NCI-H2081 treated with DMSO at 0.1 percent for 48 hours (cell line): ENCODE results near the gene FSTL4.

Source experiments
- DNase-seq: peaks from one replicate; lab custom pipeline; 2025; lab: John Stamatoyannopoulos, UW

Gene FSTL4

DNA sequence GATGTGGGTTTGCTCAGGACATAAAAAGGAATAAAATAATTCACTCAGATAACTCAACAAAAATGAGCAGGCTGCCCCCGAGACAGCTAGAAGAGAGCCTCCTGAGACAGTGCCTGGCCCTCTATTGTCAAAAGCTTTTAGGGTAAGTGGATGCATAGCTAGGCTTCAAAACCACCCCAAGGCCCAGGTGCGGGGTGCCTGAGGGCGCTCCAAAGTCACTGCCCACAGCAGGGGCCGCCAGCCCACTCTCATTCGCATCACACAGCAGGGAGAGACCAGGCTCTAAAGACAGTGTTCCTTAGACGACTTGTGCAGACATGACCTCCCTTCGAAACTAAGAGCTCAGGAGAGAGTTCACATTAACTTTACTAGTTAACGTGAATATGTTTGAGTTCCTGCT, 271.5 kb downstream of the FSTL4 start:
- DNase-seq = no peak

DNA sequence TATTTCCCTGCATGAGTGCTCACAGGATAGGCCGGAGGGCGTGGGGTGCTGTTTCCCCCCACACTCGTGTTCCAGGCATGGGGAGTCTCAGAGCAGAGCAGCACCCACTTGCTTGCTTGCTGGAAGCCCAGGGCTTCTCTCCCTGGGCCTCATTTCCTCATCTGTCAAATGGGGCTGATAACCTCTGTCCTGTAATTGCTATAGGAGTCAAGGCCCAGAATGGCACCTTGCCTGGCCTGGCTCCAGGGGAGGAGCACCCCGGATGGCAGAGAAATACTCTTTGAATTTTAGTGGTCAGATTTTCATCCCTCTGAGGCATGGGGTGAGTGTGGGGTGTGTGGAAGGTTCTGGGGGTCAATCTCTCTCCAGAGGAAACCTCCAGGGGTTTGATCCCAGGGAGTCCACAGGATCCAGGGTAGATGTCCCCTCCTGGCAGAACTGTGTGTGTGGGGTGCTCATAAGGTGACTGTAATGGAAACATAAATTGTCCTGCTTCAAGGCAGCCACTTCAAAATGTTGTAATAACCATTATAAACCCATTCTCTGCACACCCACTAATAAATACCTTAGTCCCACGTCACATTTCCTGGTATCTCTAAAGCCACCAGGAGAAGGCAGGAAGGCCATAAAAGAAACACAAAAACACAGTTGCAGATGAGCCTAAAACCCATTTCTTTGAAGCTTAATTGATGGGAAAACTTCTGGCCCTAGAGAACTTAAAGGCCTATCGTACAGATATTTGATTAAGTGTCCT, 272.2 kb downstream of the FSTL4 start:
- no peak for DNase-seq

DNA sequence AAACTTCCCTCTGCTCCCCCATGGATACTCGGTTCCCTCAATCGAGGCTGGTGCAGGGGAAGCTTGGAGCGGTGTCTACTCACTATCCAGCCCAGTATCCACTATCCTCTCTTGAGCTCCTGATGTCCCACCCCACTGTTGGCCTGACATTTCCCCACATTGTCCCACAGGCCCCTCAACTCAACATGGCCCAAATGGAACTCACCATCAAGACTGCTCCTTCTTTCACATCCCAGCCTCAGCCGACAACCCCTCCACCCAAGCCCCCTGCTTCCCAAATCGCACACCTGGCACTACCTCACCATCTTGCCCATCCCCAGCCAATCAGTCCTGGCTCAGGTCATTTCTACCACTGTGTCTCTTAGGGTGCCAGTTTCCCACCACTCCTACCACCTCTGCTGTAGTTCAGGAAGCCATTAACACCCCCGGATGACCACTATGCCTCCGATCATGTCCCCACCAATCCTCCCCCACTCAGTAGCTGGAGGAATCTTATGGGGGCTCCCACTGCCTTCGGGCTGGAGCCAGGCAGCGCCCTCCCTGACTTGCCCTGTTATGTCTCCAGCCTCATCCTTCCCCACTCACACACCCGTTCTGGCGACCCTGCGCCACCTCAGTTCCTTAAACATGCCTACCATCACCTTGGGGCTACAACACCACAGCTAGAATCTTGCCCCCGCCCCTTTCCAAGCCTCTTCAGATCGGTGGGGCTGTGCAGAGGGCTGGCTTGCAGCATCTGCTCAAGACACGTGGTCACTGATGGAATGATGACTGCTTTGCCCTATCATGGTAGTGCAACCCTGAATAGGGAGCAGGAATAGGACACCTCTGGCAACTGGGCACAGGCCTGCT, 273.6 kb downstream of the FSTL4 start:
- DNase-seq = no peak

DNA sequence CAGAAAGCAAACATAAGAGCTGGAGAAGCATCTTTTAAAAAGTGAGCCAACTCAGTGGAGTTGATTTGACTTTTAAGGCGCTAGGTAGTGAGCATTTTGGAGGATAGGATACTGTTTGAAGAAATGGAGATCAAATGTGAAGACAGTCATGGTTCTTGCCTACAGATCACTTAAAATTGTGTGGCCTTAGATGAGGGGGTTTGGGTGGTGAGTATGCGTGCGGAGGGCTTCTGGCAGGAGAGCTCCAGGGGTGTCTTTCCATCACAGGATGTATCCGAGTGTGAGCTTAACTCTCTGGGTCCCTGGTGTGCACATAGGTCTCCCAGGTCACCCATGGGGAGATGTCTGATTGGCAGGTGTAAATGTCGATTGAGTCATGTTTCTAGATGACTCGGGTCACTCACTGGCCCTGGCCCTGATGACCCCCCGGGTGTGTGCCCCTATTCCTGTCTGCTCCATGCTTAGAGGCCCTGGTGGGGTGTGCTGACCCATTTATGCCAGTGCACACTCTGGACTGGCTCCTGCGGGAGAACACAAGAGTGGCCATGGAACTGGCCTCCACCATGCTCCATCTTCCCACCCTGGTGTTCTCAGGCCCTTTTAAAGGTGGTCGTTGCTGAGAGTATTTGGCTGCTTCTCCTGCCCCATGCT, 274.4 kb downstream of the FSTL4 start:
- DNase-seq = no peak

DNA sequence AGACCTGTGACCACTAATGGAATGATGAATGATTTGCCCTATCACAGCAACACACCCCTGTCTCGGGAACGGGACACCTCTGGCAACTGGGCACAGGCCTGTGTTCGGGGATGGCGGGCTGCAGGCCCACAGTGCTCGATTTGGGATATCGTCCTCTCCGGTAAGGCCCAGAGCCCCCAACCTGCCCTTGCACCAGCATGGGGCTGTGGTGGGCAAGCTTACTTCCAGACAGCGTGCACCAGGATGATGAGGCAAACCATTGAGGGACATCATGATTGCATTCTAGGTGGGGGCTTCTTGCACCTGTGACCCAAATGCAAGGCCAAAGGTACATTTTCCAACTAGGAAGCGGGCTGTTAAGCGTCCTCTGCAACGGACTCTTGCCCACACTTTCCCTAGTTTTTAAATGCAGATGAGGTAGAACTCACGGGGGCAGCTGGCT, 275.4 kb downstream of the FSTL4 start:
- DNase-seq = no peak

DNA sequence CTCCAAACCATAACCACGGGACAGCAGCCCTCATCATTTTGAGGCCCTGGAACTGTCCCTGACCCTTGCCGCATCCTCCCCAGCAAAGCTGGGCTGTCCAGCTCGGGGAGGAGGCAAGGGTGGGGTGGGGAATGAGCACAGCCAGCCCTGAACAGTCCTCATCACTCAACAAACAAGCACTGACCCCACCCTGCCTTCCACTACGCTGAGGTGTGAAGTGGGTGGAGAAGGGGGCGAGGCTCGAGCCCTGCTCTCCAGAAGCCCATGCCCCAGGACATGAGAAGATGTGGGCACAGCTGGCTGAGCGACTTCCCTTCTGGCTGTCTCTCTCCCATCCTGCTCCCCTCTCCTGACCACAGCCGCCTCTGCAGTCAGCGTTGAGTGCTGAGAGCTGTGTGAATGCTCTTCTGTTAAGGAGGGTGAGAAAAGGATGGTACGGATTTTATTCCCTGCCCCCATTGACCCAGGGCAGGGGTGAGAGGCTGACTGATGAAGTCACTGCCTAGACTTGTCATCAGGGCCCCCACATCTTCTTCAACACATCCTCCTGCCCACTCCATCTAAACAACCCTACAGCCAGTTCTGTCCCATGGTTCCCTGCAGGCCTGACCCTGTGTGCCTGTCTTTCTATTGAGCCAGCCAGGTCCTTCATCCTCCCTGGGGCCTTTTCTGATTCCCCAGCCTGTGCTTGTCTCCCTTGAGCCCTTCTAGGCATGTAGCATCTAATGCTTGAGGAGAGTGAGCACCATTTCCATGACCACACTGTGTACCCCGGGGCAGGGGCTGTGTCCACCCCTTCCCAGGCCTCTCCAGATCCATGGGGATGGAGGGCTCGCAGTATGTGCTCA, 276.0 kb downstream of the FSTL4 start:
- no peak for DNase-seq

DNA sequence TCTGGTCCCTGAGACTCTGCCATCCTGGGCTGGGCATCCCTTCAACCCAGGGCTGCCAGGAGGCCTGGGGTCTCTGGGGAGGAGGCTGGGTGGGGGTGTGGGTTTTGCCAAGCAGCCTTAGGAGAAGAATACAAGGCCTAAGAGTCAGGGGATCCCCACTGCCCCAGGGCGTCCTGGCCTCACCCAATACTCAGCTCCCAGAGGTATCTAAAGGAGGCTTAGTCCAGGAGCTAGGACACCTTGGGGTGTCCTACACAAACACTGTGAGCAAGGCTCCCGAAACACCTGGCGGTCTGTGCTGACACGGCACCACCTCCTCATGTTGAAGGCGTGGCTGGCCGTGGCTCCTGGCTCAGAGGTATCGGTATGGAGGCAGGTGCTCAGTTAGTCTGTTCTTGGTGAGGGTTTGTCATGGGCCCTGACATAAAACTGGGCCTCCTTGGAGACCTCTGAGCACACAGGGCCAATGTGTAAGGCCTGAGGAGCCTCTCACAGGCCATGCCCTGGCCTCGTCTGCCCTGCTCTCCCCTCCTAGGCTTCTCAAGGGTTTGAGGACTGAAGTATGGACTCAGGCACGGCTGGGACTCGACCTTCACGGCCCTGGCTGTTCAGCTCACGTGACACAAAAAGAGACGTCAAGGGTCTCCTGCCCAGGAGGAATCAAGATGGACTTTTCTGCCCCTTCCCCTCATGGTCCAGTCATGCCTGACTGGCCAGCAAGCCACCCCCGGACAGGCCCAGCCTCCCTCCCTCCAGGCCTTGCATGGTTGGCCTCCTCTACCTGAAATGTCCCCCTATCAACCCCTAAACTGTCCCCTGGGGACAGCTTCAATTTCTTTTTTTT, 277.3 kb downstream of the FSTL4 start:
- DNase-seq = no peak

DNA sequence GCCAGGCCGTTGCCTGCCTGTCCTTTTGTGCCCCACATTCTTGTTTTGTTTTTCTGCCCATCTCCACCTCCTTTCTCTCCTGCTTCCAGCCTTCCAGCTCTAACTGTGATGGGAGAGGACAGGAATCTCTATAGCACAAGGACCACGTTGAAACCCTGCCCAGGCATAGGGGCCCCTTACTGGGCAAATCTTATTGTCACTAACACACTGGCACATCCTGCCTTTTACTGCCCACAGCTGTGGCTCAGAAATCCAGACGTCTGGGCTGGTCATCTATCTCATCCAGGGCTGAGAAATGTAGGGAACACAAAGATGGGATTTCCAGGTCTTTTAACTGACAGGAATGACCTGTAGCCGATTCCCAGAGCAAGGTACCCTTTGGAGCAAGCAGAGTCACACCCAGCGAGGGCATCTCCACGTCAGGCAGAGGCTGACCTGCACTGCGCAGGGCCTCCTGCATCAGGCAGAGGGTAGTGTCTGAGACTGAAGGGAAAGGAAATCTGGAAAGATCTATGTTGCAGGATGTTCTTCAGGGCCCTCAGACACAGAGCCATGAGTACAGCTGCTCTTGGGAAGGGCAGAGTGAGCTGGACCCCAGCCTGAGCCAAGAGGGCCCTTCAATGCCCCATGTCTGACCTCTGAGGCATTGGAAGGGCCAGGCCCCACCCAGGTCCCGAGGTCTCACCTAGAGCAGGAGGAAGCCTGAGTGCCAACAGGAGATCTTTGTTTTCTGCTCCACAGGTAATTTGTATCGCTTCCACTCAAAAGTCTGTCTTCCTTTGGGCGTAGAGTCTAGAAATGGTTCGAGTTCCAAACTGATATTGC, 278.8 kb downstream of the FSTL4 start:
- no peak for DNase-seq

DNA sequence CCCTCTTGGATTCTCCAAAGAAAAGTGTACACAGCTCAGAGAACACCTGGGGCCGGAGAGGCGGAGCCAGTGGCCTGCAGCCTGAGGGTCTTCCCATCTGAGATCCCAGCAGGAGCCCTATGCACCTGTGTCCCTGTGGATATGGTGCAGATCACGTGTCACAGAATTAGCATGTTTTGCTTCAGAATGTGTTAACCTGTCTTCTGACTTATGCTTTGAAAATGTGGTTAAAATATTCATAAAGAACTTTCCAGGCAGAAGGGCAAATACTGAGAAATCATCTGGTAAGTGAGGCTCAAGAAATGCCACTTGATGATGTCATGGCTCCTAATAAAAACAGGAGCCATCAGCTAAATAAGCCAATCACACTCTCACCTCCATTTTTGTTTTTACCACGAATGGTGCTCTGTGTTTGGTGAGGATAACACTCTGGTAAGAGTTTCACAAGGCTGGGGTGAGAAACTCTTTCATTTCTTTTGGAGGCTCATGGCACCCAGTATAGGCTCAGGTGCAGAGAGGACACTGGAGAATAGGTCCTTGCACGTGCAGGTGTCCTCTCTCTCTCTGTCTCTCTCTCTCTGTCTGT, 279.8 kb downstream of the FSTL4 start:
- no peak for DNase-seq

DNA sequence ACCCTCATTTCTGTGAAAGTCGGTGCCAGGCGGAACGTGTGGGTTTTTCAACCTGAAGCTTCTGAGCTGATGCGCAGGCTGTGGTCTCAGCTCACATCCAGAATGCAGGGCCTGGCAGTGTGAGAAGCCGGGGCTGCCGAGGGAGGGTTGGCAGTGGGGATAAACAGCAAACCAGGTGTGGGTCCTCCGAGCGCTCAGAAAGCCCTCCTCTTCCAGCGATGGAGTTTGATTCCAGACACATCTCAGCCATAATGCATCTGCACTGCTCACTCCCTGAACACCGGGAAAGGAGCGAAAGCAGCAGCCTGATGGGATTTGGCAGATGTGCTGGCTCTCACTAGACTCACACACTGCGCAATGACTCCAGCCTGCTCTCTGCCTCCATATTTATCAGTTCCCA, 280.4 kb downstream of the FSTL4 start:
- DNase-seq = no peak

DNA sequence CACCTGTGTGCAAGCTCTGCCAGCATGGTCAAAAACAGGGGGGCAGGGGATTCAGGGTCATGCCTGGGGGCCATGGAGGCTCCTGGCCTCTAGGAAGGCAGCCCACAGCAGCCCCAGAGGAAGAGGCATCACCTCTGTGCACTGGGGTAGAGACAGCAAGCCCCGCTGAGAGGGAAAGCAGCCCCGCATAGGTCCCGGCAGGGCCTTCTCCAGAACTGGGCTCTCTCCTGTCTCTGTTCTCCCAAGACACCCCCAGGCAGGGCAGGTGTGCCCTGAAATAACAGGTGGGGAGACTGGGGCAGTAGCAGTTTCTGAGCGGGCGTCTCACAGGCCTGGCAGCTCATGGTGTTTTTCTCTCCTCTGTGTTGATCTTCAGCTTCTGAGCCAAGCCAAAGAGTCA, 281.4 kb downstream of the FSTL4 start:
- no peak for DNase-seq

DNA sequence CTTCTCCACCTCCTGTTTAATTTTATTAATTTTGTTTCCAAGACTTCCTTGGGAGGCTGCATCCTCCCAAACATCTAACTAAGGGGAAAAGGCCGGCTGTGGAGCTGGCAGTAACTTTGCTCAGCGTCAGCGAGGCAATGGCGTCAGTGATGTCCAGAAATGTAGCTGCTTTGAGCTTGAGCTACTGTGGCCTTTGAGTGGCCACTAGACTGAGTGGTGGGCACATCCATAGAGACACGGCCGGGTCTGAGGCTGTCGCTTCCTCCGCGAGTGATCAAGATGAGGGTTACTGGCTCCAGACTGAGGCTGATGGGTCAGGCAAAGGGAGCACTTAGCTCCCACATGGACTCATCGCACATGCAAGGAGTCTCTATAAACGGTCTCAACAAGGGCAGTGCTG, 283.5 kb downstream of the FSTL4 start:
- DNase-seq = no peak

DNA sequence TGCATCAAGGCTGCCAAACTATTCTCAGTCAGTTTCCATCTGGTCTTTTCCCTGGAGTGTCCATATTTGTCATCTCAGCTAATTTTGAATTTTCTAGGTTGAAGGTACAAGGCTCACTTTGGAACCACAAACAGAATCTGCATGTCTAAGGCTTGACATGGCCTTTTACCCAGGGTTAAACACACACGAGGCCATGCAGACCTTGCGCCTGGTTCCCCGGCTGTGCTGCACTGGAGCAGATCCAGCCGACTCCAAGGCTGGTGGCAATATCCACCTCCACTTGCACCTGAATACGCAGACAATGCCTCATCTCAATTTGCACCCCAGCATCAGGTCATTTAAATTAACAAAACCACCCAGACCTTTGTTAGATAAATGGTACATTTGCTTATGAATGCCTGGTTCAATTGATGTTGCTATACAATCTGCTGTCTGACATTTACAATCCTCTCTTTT, 284.4 kb downstream of the FSTL4 start:
- no peak for DNase-seq

DNA sequence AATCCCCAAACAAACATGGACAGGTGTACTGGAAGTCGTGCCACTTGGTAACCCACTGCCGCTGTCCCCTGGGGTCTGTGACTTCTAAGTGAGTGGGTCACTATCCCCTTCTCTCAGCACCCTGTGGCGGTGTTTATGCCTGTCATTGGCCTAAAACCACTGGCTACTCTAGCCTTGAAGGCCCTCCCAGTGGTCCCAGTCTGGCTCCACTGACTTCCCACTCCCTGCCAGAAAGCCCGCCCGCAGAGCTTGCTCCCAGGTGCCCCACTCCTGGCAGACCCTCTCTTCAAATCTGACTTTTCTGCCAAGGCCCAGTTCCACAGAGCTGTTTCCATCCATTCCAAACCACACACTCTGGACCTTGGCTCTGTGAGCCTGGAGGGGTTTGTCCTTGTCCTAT, 286.0 kb downstream of the FSTL4 start:
- DNase-seq = no peak

DNA sequence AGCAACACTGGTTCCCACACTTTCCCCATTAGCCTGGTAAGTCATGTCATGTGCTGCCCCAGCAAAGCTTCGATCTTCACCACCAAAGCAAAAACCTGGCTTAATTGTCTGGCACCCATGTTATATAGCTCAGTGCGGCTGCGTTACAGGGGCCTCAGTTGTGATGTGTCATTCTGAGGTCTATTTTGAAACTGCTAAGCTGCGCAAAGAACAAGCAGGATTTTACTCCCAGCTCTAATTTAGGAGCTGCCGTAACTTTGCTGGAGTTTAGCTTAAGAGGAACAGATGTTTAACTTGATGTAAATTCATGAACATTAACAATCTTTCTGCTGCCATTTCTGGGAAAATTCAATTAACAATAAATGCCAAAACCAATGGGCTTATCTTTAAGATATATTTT, 286.5 kb downstream of the FSTL4 start:
- DNase-seq = no peak

DNA sequence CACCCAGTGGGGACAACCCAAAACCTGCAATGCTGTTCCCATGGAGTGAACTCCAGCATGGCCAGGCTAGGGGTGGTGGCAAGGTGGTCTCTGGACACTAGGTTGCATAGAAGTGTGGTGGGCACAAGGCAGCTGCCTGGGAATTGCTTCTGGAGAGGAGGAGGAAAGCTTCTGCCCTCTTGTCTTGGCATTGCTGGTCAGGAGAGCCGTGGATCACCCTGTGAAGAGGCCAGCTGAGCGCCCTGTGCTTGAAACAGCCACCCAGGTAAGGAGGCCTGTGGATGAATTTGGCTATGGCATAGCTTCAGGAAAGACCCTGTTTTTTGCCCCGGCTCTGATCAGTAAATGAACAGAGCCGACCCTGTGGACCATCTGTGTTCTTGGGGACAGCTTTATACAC, 287.4 kb downstream of the FSTL4 start:
- DNase-seq = no peak

DNA sequence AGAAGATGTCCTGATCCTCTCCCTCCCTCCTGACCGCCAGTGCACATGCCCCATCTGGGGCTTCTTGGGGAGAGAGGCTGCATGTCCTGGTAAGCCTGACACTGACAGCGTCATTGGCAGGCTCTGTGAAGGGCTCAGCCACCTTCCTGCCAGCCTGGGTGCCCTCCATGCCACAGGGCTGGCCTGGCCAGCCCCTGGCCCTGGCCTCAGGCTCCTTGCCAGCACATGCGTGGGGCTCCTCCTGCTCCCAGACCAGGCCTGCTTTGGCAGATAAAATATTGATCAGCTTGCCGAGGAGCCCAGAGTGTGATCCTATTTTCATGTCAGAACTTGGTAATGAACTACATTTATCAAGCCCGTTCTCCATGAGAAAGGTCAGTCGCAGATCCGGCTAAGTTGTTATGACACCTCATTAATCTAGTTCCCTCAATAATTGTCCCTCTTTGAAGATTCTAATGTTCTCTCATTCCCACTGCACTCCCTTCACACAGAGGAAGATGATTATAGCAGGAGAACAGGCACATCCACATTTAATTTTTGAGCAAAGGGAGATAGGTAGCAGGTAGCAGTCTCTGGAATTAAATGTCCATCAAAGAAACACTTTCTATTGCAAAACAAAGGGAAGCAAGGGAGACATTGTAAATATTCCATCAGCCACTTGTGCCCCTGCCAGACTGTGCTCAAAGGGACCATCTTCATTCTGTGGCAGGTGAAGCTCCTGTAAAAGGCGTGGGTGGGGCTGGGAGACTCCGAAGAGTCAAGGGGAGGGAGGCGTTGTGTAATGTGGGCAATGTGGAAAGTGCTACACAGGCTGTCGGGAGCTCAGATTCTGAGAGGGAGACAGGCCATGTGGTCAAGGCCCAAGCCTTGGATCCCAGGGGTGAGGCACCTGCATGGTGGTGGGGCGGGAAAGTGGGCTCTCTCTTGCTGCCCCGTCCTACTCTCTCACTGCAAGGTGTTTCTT, 288.6 kb downstream of the FSTL4 start:
- no peak for DNase-seq

DNA sequence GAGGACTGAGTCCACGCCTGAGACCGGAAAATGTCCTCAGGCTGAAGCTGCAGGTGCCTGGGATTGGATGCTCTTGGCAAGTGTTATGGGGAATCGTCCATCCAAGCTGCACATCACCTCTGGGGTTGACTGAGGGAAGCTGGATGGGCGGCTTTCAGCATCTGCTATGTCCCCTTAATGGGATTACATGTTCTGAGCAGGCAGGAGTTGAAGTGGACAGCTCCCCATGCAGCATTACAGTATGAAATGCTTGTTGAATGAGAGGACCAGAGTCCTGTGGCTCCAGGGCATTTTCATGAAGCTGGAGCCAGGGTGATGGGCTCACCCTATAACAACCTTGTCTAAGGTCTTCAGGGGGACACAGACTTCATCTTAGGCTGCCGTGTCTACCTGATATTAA, 289.6 kb downstream of the FSTL4 start:
- DNase-seq = no peak
